Subcutaneous abdominal adipose tissue (tissue), 5 donors: ENCODE measurements around the gene OXLD1.

Experiments
- H3K27ac ChIP-seq: one replicate; pipeline ENCODE4 v1.7.0; 2013; ENCODE audit warnings: low read depth, mild to moderate bottlenecking, inconsistent platforms, low read length, moderate library complexity
- H3K27me3 ChIP-seq, 5 donors: one replicate each; pipeline ENCODE4 v1.7.0; 2013; ENCODE audit warnings: low read length in 5 of 5, inconsistent platforms in 1 of 5; ENCODE audit not compliant: control insufficient read depth in 5 of 5, insufficient read depth in 4 of 5
- H3K36me3 ChIP-seq, 5 donors: one replicate each; pipeline ENCODE4 v1.7.0; 2013; ENCODE audit warnings: low read length in 5 of 5; ENCODE audit not compliant: control insufficient read depth in 5 of 5, insufficient read depth in 5 of 5
- H3K4me1 ChIP-seq, 5 donors: one replicate each; pipeline ENCODE4 v1.7.0; 2013; ENCODE audit warnings: low read length in 5 of 5, mild to moderate bottlenecking in 3 of 5, moderate library complexity in 1 of 5; ENCODE audit not compliant: control insufficient read depth in 5 of 5, insufficient read depth in 5 of 5
- H3K4me3 ChIP-seq, 5 donors: one replicate each; pipeline ENCODE4 v1.7.0; 2013; ENCODE audit warnings: low read length in 5 of 5, low read depth in 1 of 5
- H3K9ac ChIP-seq, 5 donors: one replicate each; pipeline ENCODE4 v1.7.0; 2013; ENCODE audit warnings: low read length in 5 of 5, mild to moderate bottlenecking in 4 of 5, moderate library complexity in 3 of 5
- H3K9me3 ChIP-seq, 5 donors: one replicate each; pipeline ENCODE4 v1.7.0; 2013; ENCODE audit warnings: low read length in 5 of 5; ENCODE audit not compliant: control insufficient read depth in 5 of 5
- donor health status: healthy.
- donor health status: healthy.
- donor health status: healthy.
- donor health status: healthy.
- donor health status: healthy.

The OXLD1 gene

DNA sequence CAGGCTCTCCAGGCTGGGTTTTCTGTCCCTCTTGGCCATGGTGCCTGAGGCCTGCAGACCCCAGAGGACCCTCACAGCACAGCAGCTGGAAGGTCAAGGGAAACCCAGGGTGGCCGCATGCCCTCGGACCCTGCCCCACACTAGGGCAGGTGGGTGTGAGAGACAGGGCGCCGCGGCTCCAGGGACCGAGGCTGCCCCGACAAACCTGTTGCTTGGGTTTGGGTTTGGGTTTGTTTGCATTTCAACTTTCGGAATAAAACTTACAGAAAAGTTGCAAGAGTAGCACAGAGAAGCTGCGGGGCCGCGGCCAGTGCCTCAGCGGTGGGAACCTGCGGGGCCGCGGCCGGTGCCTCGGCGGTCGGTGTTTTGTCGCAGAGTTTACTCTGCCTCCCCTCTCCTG lies 25.2 kb upstream of the OXLD1 start:
- peaks cover 0 to 100% (median 97%) of the 10 kb centered on the region in 5 donors for H3K36me3 ChIP-seq
- no peak overlapping the region for H3K4me3 ChIP-seq
- no peak overlapping the region for H3K9ac ChIP-seq
- peaks cover 0 to 6% (median under 1%) of the 10 kb centered on the region in 5 donors for H3K4me1 ChIP-seq
- no peaks in the 10 kb centered on the region for H3K27me3 ChIP-seq
- no peak overlapping the region for H3K27ac ChIP-seq
- H3K9me3 ChIP-seq: no peaks in the 10 kb centered on the region

DNA sequence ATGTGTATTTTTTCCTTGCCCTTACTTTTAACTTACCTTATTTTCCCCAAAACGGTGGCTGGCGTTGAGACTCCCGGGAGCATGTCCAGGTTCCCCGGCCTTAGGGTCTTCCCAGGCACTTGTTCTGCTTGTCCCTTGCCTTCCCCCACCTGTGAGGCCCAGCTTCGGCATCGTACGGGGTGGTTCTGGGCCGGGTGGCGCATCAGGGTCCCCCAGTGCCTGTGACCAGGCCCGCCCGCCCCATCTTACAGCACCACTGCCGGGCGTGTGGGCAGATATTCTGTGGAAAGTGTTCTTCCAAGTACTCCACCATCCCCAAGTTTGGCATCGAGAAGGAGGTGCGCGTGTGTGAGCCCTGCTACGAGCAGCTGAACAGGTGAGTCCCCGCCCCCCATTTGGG lies 24.8 kb upstream of the OXLD1 start:
- Histone ChIP-seq H3K27me3 (no peaks in the 10 kb centered on the region), H3K9ac (no peak overlapping the region), H3K4me1 (peaks cover 0 to 6% (median 3%) of the 10 kb centered on the region in 5 donors), H3K4me3 (no peak overlapping the region), H3K36me3 (peaks cover 0 to 100% (median 97%) of the 10 kb centered on the region in 5 donors), H3K9me3 (no peaks in the 10 kb centered on the region), H3K27ac (no peak overlapping the region)

DNA sequence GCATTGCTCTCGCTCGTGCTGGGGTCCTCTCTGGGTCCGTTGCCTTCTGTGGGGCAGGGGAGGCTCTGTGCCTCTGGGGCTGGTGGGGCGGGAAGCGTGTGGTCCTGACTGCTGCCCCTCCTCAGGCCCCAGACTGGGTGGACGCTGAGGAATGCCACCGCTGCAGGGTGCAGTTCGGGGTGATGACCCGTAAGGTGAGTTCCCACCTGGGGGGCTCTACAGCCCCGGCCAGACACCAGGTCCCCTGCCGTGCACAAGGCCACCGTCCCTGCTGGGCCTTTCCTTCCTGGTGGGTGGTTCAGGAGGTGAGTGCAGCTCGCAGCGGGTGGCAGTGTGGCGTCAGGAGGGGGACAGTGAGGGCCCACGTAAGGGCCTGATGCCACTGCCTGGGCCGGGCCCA lies 24.1 kb upstream of the OXLD1 start:
- Histone ChIP-seq H3K27ac (no peak overlapping the region), H3K27me3 (no peaks in the 10 kb centered on the region), H3K9ac (no peak overlapping the region), H3K4me1 (peaks cover 3 to 9% (median 5%) of the 10 kb centered on the region in 5 donors), H3K36me3 (peaks cover 0 to 100% (median 95%) of the 10 kb centered on the region in 5 donors), H3K9me3 (no peaks in the 10 kb centered on the region), H3K4me3 (no peak overlapping the region)

DNA sequence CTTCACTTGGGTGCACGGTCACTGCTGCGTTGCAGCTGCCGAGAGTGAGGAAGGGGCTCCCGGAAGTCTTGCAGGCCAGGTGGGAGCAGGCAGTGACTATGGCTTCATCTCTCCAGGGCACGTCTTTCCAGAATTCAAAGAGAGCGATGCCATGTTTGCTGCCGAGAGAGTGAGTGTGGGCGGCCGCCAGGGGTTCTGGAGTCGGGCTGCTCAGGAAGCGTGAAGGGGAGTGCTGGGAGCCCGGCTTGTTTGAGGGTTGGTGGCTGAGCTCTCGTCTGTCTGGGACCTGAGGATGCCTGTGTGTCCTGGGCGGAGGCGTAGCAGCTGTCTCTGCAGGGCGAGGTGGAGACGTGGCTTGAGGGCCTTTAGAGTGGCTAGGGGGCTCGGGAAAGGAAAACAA lies 23.7 kb upstream of the OXLD1 start:
- Histone ChIP-seq H3K4me1 (peaks cover 7 to 12% (median 8%) of the 10 kb centered on the region in 5 donors), H3K27ac (no peak overlapping the region), H3K4me3 (no peak overlapping the region), H3K9ac (no peak overlapping the region), H3K36me3 (peaks cover 0 to 97% (median 92%) of the 10 kb centered on the region in 5 donors), H3K9me3 (no peaks in the 10 kb centered on the region), H3K27me3 (no peaks in the 10 kb centered on the region)

DNA sequence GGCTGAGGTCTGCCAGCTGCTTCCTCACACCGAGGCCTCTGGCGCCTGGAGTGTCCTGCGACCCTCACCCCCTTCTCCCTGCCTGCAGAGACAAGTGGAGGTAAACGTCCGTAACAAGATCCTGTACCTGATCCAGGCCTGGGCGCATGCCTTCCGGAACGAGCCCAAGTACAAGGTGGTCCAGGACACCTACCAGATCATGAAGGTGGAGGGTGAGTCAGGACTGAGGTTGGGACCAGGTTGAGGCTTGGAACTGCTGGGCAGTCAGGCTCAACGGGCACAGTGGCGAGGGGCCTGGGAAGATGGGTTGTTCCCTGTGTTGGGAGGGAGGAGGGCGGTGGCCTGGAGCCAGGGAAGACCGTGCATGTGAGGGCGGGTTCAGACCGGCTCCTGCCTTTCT lies 22.2 kb upstream of the OXLD1 start:
- no peaks in the 10 kb centered on the region for H3K9me3 ChIP-seq
- no peak overlapping the region for H3K27ac ChIP-seq
- peaks cover 14 to 21% (median 17%) of the 10 kb centered on the region in 5 donors for H3K4me1 ChIP-seq
- H3K9ac ChIP-seq: no peak overlapping the region
- H3K27me3 ChIP-seq: no peaks in the 10 kb centered on the region
- peaks cover 0 to 82% (median 78%) of the 10 kb centered on the region in 5 donors for H3K36me3 ChIP-seq
- no peak overlapping the region for H3K4me3 ChIP-seq

DNA sequence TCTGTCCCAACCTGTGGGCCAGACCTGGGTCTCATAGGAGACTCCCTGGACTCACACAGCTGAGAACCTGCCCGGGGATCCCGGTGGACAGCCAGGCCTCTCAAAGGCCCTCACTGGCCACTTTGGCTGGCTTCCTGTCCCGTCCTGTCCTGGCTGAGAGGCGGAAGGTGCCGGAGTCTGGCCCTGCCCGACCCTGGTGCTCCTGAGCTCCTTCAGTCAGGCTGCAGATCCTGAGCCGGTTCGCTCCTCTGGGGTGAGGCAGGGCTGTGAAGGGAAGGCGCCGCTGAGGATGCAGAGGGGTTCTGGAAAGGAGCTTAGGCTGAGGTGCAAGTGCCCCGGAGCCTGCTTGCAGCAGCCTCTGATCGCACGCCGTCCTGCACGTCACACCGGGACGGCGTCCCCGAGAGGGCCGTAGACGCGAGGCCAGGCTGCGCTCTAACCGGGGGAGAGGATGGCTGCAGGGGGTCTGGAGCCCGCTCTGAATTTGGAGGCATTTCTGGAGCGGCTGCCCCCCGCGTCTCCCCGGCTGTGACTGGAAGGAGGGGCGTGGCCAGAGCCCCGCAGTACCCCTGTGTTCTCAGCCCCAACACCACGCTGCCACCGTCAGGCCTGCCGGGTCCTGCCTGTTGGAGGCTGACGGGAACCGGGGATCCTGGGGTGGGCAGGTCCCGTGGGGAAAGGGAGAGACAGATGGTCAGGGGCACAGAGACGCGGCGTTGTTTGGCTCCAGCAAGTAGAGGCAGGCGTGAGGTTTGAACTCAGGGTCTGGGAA lies 21.6 kb upstream of the OXLD1 start:
- Histone ChIP-seq H3K4me1 (peaks cover 14 to 24% (median 22%) of the 10 kb centered on the region in 5 donors), H3K9me3 (no peaks in the 10 kb centered on the region), H3K9ac (no peak overlapping the region), H3K36me3 (peaks cover 0 to 76% (median 72%) of the 10 kb centered on the region in 5 donors), H3K27me3 (no peaks in the 10 kb centered on the region), H3K27ac (no peak overlapping the region), H3K4me3 (no peak overlapping the region)

DNA sequence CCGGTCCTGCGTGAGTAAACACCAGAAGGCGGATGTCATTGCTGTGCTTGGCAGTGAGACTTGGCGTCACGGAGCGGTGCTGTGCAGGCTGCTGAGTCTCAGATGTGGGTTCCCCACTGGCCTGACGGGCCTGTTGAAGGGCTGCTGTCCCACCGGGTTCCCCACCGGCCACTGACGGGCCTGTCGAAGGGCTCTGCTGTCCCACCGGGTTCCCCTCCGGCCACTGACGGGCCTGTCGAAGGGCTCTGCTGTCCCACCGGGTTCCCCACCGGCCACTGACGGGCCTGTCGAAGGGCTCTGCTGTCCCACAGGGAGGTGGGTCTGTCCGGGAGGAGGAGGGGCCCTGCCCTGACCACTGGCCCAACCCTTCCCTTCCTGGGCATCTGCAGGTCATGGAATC lies 20.2 kb upstream of the OXLD1 start:
- Histone ChIP-seq H3K27ac (no peak overlapping the region), H3K4me3 (no peak overlapping the region), H3K36me3 (peaks cover 0 to 64% (median 60%) of the 10 kb centered on the region in 5 donors), H3K9me3 (no peaks in the 10 kb centered on the region), H3K4me1 (peaks cover 14 to 36% (median 33%) of the 10 kb centered on the region in 5 donors), H3K27me3 (no peaks in the 10 kb centered on the region), H3K9ac (no peak overlapping the region)

DNA sequence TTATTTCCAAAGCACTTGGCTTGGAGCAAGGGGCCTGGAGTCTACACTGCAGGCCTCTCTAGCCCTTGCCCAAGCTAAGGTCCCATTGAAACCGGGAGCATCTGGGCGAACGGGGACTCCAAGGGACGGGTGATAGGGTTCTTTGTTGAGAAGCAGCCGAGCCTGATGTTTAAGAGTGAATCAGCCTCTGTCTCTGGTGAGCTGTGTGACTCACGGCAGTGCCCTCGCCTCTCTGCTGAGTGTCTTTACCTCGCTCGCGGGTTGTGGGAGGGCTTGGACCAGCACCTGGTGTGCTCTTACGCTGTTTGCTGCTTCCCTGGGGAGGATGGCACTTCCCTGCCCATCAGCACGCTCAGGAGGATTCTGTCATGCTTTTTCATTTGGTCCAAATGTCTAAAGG lies 18.7 kb upstream of the OXLD1 start:
- H3K9ac ChIP-seq: peak overlapping the region; percentile 39 to 95 (median 93)
- peaks cover 14 to 38% (median 33%) of the 10 kb centered on the region in 5 donors for H3K4me1 ChIP-seq
- H3K9me3 ChIP-seq: no peaks in the 10 kb centered on the region
- peaks cover 0 to 58% (median 45%) of the 10 kb centered on the region in 5 donors for H3K36me3 ChIP-seq
- H3K4me3 ChIP-seq: peak overlapping the region; percentile 88 to 96 (median 90)
- H3K27ac ChIP-seq: peak overlapping the region; percentile 74
- no peaks in the 10 kb centered on the region for H3K27me3 ChIP-seq

DNA sequence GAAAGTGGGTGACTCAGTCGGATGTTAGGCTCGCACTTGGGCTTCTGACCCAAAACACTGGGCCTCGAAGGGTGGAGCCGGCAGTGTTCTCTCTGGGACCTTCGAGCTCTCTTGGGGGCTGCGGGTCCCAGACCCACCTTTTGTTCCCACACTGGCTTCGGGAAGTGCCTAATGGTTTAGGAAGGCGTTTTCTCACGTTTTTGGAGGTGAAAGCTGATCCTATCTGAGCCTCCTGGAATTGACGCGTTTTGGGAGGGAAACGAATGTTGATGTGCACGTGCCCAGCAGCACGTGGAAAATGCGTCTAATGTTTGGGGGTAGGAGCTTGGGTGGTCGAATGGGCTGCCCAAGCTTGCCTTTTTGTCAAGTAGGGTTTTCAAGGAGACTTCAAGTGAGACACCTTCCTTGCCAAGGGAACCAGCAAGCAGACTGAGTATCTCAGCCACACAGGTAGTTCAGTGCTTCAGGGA lies 18.1 kb upstream of the OXLD1 start:
- peaks cover 0 to 54% (median 39%) of the 10 kb centered on the region in 5 donors for H3K36me3 ChIP-seq
- H3K9ac ChIP-seq: peak overlapping the region; percentile 39 to 95 (median 93)
- peak overlapping the region; percentile 88 to 96 (median 90) for H3K4me3 ChIP-seq
- peak overlapping the region; percentile 74 for H3K27ac ChIP-seq
- H3K9me3 ChIP-seq: no peaks in the 10 kb centered on the region
- H3K27me3 ChIP-seq: no peaks in the 10 kb centered on the region
- H3K4me1 ChIP-seq: peaks cover 14 to 38% (median 33%) of the 10 kb centered on the region in 5 donors
